HG02870 (cell line): ENCODE data around the gene SPATA45.
A peak's percentile ranks its signal among the peaks of the same experiment; 100 is the strongest.

Experiments
- ATAC-seq: cut with Tn5 transposase; IDR thresholded peaks from one replicate; pipeline ENCODE4 v1.9.1; 2021; ENCODE audit warnings: mild to moderate bottlenecking, moderate library complexity; ENCODE audit not compliant: unreplicated experiment

The SPATA45 gene

GRCh38 chr1:212833211-212834207 is 13.9 kb downstream of the SPATA45 start:
- ATAC-seq = peak; percentile 70

GRCh38 chr1:212828395-212828794 is 19.1 kb downstream of the SPATA45 start:
- ATAC-seq = no peak

GRCh38 chr1:212827831-212828278 is 19.6 kb downstream of the SPATA45 start:
- no peak for ATAC-seq

- no peak for ATAC-seq
These were observed 20.2 kb downstream of the SPATA45 start for GRCh38 chr1:212827171-212827776.

GRCh38 chr1:212825798-212826452 is 21.5 kb downstream of the SPATA45 start:
- ATAC-seq = no peak

GRCh38 chr1:212824201-212824600 is 23.2 kb downstream of the SPATA45 start:
- ATAC-seq = no peak

- ATAC-seq = no peak
These were observed 24.5 kb downstream of the SPATA45 start for GRCh38 chr1:212822956-212823355.

- ATAC-seq = no peak
These were observed 26.5 kb downstream of the SPATA45 start for GRCh38 chr1:212820969-212821368.

GRCh38 chr1:212819726-212820125 is 27.7 kb downstream of the SPATA45 start:
- peak; percentile 76 for ATAC-seq

- no peak for ATAC-seq
These were observed 30.7 kb downstream of the SPATA45 start for GRCh38 chr1:212816567-212817278.

GRCh38 chr1:212814537-212815334 is 32.7 kb downstream of the SPATA45 start:
- no peak for ATAC-seq

- no peak for ATAC-seq
These were observed 41.7 kb downstream of the SPATA45 start for GRCh38 chr1:212805767-212806166.

- ATAC-seq = no peak
These were observed 49.8 kb downstream of the SPATA45 start for GRCh38 chr1:212797681-212798080.

GRCh38 chr1:212794561-212795014 is 52.9 kb downstream of the SPATA45 start:
- ATAC-seq = peak; percentile 91

GRCh38 chr1:212792396-212792908 is 55.0 kb downstream of the SPATA45 start:
- ATAC-seq = no peak

GRCh38 chr1:212791676-212792395 is 55.6 kb downstream of the SPATA45 start, which contains the start of the genes NSL1 and TATDN3:
Gene NSL1, minus strand, starts transcription at chr1:212791777. Its CDS starts 14 bp downstream, at chr1:212791763.
Gene TATDN3, plus strand, starts transcription at chr1:212791894. Its CDS starts 28 bp downstream, at chr1:212791922.
- peak; percentile 53 for ATAC-seq

GRCh38 chr1:212791261-212791675 is 56.2 kb downstream of the SPATA45 start:
- ATAC-seq = peak; percentile 10

GRCh38 chr1:212785871-212786270 is 61.6 kb downstream of the SPATA45 start:
- no peak for ATAC-seq

- ATAC-seq = no peak
These were observed 63.5 kb downstream of the SPATA45 start for GRCh38 chr1:212783976-212784375.
